H54 (cell line): Measurements from ENCODE around the gene GRHL1.

Experiments
- DNase-seq: peaks from one replicate; pipeline ENCODE4 v3.0.0; 2011; ENCODE audit warnings: low spot score, mixed read lengths; ENCODE audit not compliant: insufficient read length
- FAIRE-seq: peaks from 3 replicates; lab custom pipeline; 2011; peaks lifted over from hg19 to GRCh38; lab: Jason Lieb, UNC
- POLR2A ChIP-seq: IDR thresholded peaks from 2 replicates; pipeline ENCODE4 v1.6.1; 2011; ENCODE audit warnings: low read depth, mild to moderate bottlenecking, low read length

GRHL1 gene

GRCh38 chr2:10000541-10000940 lies 49.0 kb downstream of the GRHL1 start:
- no peak for FAIRE-seq
- DNase-seq, result no peak
- TF ChIP-seq POLR2A, result no peak

- TF ChIP-seq POLR2A, result no peak
- DNase-seq (no peak), FAIRE-seq (no peak)
Measured at GRCh38 chr2:10001586-10001985, 50.1 kb downstream of the GRHL1 start.

DNA sequence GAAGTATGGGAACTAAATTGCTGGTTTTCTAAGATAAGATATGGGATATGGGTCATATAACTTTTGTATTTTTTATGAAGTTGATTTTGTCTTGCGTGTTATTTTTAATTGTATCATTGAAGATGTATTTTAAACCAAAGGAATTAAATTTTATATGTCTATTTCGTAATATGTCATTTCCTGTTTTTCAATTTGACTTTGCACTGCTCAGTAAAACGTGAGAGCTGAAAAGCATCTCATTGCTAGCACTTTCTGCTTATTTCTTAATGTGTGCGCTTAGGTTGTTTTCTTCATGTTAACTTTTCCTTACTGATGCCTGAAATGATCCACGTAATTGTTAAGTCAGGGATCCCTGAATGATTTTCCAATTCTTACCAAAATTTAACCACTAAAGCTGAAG lies 50.6 kb downstream of the GRHL1 start:
- no peak for DNase-seq
- FAIRE-seq, result no peak
- no peak for TF ChIP-seq POLR2A

DNA sequence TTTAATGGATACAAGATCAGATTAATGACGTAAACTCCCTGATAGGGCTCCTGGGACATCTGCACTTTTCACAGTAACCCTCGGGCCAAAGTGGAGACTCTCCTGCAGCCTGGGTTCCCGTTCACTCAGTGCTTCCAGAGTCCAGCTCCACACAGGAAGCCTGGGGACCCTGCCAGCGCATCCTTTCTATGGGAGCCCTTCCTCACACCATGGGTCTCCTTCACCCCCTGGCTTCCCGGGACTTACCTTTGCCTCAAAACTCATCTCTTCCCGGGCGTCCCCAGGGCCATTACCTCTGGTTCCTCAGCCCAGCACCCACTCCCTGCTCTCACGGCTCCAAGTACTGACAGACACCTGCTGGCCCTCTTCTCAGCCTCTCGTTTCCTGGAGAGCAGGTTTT lies 51.2 kb downstream of the GRHL1 start:
- FAIRE-seq (no peak), DNase-seq (no peak)
- no peak for TF ChIP-seq POLR2A

DNA sequence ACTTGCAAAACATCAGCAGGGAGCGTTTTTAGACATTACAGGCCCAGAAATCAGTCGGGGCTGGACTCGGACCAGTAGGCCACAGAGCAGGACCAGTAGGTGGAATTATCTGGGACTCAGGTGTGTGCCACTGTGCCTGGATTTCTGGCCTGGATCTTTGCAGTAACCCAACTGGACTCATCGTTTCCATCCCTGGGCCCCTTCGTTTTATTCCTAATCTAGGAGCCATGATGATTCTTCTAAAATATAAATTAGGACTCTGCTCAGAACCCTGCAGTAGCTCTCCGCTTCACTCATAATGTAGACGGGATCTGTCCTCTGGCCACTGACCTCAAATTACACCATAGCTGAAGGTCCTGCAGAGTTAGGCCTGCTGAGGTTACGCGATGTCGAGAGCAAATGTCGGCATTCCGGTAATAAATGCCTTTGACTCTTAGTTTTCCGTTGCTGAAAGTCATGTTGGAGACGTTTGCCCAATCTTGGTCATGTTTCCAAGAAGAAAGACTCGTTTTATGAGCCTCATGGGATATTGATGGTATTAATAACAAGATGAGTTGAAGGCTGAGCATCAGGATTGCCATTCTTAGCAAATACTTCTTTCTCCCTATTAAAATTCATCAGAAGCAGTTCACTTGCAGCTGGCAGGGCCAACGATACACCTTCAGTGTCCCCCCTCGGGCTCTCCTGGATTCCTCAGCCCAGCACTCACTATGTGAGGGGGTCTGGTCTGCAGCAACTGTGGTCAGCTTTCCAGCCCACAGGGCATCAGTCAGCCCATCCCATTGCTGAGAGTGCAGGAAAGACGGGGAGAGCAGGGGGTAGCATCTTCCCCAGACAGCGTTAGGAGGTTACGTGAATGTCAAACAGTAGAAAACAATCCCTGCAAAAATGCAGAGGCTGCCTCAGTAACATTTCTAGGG lies 52.0 kb downstream of the GRHL1 start:
- TF ChIP-seq POLR2A, result no peak
- FAIRE-seq (no peak), DNase-seq (no peak)

DNA sequence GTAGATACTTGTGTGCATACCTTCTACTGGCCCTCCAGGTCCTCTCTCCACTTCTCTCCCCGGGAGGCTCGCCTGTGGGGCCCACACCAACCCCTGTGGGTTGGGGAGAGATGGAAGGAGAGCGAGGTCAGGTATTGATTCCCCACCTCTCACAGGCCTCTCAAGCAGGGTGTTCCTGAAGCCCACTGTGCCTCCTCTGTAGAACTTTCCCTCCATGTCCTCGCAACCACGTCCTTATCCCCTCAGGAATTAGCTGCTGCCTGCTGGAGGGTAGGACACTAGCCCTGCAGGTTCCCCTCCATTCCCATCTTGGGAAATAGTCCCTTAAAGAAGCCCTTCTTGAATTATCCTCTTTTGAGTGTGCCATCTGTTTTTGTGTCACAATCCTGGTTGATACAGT lies 52.9 kb downstream of the GRHL1 start:
- no peak for FAIRE-seq
- TF ChIP-seq POLR2A, result no peak

DNA sequence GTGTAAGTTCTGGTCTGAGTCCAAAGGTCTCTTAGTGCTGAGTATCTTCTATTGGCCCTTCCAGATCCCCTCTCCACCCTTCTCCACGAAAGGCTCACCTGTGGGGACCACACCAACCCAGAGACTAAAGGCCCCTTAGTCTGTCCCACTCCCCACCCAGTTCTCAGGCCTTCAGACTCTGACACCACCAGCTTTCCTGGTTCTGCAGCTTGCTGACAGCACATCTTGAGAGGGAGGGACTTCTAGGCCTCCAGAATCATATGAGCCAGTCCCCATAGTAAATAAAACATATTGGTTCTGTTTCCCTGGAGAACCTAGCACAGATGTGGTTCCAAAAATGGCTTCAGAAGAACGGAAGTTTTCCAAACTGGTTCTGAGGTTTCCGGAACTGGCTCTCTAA lies 53.3 kb downstream of the GRHL1 start:
- TF ChIP-seq POLR2A, result no peak
- DNase-seq (no peak), FAIRE-seq (no peak)

More for the DNA sequence above, 52.9 kb downstream of the GRHL1 start:
- no peak for DNase-seq

GRCh38 chr2:10005461-10006235 lies 54.2 kb downstream of the GRHL1 start:
- no peak for TF ChIP-seq POLR2A
- no peak for DNase-seq
- no peak for FAIRE-seq

DNA sequence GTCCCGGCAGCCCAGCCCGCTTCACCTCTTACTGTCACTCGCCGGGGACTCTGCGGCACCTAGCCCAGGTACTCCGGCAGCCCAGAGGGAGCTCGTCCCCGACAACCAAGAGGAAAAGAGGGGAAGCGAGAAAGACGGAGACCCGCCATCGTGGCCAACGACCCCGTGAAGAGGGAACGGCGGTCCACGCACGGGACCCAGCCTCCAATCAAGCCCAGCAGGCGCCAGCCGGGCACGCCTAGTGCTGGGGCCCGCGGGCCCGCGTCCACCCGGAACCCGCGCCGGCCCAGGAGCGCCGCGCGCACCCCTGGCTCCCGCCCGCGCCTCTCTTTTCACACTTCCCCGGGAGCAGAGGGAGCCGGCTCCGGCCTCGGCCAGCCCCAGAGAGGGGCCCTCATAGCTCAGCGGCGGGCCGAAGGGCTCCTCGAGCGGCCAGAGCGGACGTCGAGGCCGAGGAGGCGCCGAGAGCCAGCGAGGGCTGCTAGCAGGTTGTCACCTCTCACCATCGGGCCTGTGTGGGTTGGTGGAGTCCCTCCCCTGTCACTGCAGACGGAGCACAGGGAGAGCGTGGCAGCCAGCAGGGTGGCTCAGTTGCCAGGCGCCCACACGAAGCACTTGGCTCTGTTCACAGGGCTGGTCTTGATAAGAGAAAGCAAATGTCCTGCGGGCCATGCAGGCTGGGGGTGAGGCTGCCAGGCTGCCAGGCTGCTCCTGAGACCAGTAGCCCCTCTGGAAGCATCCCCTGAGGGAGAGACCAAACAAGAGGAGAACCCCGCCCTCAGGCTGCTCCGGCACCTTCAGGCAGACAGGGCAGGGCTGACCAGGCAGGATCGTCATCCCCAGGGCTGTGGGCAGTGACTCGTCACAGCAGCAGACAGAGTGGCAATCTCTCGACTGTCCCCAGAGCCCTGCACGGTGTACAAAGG lies 55.0 kb downstream of the GRHL1 start:
- DNase-seq, result peak; percentile 51
- FAIRE-seq, result no peak
- no peak for TF ChIP-seq POLR2A

DNA sequence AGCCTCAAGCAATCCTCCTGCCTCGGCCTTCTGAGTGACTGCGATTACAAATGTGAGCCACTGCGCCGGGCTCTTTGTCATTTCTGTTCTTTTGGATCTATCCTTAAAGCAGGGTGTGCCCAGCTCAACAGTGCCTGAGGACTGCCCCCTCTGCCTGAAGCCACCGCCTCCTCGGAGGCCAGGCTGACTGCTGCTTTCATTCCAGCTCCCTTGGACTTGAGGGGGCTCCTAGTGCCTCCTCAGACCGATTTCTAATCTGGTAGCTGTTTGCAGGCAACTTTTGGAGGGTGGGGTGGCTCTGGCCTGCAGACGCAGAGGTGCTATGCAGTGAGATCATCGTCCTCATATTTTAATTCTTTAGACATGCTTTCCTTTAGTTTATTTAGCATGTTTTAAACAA lies 55.9 kb downstream of the GRHL1 start:
- FAIRE-seq (no peak), DNase-seq (no peak)
- TF ChIP-seq POLR2A, result no peak

DNA sequence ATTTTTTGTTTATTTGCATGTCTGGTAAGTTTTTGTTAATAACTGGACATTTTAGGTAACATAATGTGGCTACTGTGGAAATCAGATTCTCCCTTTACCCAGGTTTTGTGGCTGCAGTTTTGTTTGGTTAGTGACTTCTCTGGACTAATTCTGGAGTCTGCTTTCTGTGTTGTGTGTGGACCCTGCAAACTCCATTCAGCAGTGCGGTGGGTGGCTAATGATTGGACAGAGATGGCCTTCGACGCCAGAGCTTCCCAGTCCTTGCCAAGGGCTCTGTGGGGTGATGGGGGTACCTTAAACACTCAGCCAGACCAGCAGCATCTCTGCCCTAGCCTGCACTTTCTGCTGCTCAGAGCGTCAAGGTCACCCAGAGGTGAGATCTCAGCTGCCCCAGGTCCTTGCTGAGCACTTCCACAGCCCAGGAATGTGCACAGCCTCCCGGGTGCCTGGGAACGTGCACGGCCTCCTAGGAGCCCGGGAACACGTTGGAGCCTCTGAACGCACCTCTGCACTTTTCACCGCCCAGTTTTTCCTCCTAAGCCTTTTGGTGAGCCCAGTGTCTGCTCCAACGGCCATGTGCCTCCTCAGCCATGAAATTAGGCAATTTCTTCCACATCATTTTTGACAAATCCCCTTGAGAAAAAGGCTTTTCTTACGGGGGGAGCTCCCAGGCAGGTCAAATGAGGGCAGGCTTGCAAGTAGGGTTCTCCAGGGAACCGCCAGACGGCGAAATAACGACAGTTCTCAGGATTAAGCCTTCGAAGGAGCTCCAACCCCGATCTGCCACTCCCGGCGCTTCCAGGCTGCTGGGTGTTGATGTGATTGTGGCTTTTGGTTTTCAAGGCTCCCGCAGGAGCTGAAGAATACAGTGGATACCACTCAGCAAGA lies 56.7 kb downstream of the GRHL1 start:
- FAIRE-seq, result no peak
- TF ChIP-seq POLR2A, result no peak
- no peak for DNase-seq

DNA sequence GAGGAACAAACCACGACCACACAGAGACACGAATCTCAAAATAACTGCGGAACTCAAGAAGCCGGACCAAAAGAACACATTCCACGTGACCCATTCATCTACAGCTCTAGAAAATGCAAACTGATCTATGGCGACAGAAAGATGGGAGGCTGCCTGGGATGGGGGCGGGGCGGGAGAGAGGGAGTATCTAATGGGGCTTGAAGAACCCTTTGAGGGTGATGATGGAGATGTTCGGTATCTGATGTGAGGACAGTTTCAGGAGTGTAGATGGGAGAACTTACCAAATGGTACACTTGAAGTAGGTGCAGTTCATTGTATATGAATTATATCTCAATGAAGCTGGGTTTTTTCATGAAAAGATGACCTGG lies 57.3 kb downstream of the GRHL1 start:
- no peak for FAIRE-seq
- DNase-seq, result no peak
- TF ChIP-seq POLR2A, result no peak
